Head of caudate nucleus (tissue), 42 donors: ENCODE measurements around the gene NPDC1.

Source experiments
- DNase-seq, 42 donors: peaks; one replicate each; pipeline versions ENCODE4 v3.0.0 to v3.0.0-alpha.2; 2020 to 2021; ENCODE audit warnings: mixed read lengths in 7 of 42
- intact Hi-C: fragments of 100-400 bp; cut with DNase I; formaldehyde crosslinking; loops from one replicate; pipeline ENCODE4 v1.15.0; 2022

Gene NPDC1

GRCh38 chr9:137046088-137046787 lies at the start of gene NPDC1:
NPDC1 (minus strand) TSS chr9:137046177; CDS start chr9:137045989, 188 bp downstream.
- intact Hi-C loops: loop anchor here (2.0 kb wide), 1 partner anchor 21 kb away; no protein-coding TSS in a partner anchor
- peak; percentile 61 to 91 (median 81) for DNase-seq

- DNase-seq: peak in 1 of 42 donors; percentile 19
These were observed 43.4 kb upstream of the NPDC1 start for GRCh38 chr9:137089232-137089947.

GRCh38 chr9:137088121-137088520 lies 42.1 kb upstream of the NPDC1 start:
- no peak for DNase-seq
- intact Hi-C loops: no loop called here

More at GRCh38 chr9:137089232-137089947, 43.4 kb upstream of the NPDC1 start:
- intact Hi-C loops: no loop called here

GRCh38 chr9:137087409-137087925 lies 41.5 kb upstream of the NPDC1 start:
- intact Hi-C loops: no loop called here
- DNase-seq: peak in 1 of 42 donors; percentile 37

- intact Hi-C loops: no loop called here
These were observed 40.8 kb upstream of the NPDC1 start, which contains the start of gene MAN1B1 for GRCh38 chr9:137086531-137087408. MAN1B1 (plus strand) TSS chr9:137086985; CDS start chr9:137087000, 15 bp downstream.

GRCh38 chr9:137085920-137086530 lies 40.0 kb upstream of the NPDC1 start:
- intact Hi-C loops: no loop called here
- DNase-seq: peak in 1 of 42 donors; percentile 58

More at GRCh38 chr9:137086531-137087408, 40.8 kb upstream of the NPDC1 start, which contains the start of gene MAN1B1:
- peak; percentile 93 to 99 (median 97) for DNase-seq

GRCh38 chr9:137084526-137084925 lies 38.5 kb upstream of the NPDC1 start:
- DNase-seq: no peak
- intact Hi-C loops: no loop called here

- DNase-seq: peak; percentile 59 to 95 (median 80)
- intact Hi-C loops: no loop called here
These were observed 37.5 kb upstream of the NPDC1 start for GRCh38 chr9:137083394-137084004.

- no peak for DNase-seq
- intact Hi-C loops: no loop called here
These were observed 36.9 kb upstream of the NPDC1 start for GRCh38 chr9:137082925-137083290.

- intact Hi-C loops: no loop called here
- DNase-seq: no peak
These were observed 36.4 kb upstream of the NPDC1 start for GRCh38 chr9:137082222-137082924.

GRCh38 chr9:137080260-137081122 lies 34.5 kb upstream of the NPDC1 start:
- no peak for DNase-seq
- intact Hi-C loops: no loop called here

GRCh38 chr9:137079401-137079787 lies 33.4 kb upstream of the NPDC1 start:
- intact Hi-C loops: loop anchor here (10.0 kb wide), 1 partner anchor 295 kb away; no protein-coding TSS in a partner anchor
- DNase-seq: no peak

- no peak for DNase-seq
- intact Hi-C loops: loop anchor here (10.0 kb wide), 1 partner anchor 294 kb away; no protein-coding TSS in a partner anchor
These were observed 32.9 kb upstream of the NPDC1 start for GRCh38 chr9:137078701-137079400.

- intact Hi-C loops: loop anchor here (10.0 kb wide), 1 partner anchor 293 kb away; no protein-coding TSS in a partner anchor
- no peak for DNase-seq
These were observed 32.0 kb upstream of the NPDC1 start for GRCh38 chr9:137077758-137078693.
